Neural progenitor cell (in vitro differentiated cells): ENCODE data around the gene DLG2.

Experiments
- EZH2 ChIP-seq: fragments of 200-600 bp; sonication (generic); IDR thresholded peaks from 2 replicates; pipeline ENCODE4 v1.6.1; 2017; ENCODE audit warnings: antibody characterized with exemption, mild to moderate bottlenecking, moderate library complexity
- EZH2phosphoT487 ChIP-seq: fragments of 200-600 bp; sonication (generic); IDR thresholded peaks from 2 replicates; pipeline ENCODE4 v1.6.1; 2017; ENCODE audit warnings: antibody characterized with exemption
- TF ChIP-seq, protein P1 (sequence below): fragments of 200-600 bp; sonication (generic); IDR thresholded peaks from 2 replicates; pipeline ENCODE4 v1.5.1; 2017; ENCODE audit warnings: antibody characterized with exemption, mild to moderate bottlenecking

DNA sequence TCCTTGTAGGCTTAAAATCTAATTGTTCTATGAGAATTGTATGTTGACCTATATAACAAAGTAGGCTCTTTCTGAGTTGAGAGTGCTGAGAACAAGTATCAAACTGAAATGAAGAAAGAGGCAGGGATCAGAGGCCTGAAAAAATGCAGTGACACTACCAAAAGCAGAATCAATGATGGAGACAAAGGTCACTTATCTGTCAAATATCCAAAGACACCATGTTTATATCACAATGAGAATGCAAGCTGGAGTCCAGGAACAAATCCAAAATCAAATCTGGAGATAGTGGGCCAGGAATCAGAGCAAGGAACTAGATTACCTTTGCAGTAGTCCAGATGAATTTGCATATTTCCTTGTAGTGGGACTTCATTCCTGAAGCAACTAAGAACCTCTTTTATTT, 377.7 kb downstream of the DLG2 start:
- TF ChIP-seq, protein P1, sequence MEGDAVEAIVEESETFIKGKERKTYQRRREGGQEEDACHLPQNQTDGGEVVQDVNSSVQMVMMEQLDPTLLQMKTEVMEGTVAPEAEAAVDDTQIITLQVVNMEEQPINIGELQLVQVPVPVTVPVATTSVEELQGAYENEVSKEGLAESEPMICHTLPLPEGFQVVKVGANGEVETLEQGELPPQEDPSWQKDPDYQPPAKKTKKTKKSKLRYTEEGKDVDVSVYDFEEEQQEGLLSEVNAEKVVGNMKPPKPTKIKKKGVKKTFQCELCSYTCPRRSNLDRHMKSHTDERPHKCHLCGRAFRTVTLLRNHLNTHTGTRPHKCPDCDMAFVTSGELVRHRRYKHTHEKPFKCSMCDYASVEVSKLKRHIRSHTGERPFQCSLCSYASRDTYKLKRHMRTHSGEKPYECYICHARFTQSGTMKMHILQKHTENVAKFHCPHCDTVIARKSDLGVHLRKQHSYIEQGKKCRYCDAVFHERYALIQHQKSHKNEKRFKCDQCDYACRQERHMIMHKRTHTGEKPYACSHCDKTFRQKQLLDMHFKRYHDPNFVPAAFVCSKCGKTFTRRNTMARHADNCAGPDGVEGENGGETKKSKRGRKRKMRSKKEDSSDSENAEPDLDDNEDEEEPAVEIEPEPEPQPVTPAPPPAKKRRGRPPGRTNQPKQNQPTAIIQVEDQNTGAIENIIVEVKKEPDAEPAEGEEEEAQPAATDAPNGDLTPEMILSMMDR: no peak
- TF ChIP-seq EZH2: no peak
- TF ChIP-seq EZH2phosphoT487: no peak
